GM12891 (cell line): Measurements from ENCODE around the gene TIPRL.

Experiments used
- POLR2A ChIP-seq: IDR thresholded peaks from 2 replicates; pipeline ENCODE4 v1.6.1; 2011; ENCODE audit warnings: low read depth, low read length, control low read depth
- POLR2AphosphoS5 ChIP-seq: IDR thresholded peaks from 2 replicates; pipeline ENCODE4 v1.6.1; 2011; ENCODE audit warnings: low read depth, low read length, control low read depth
- TAF1 ChIP-seq: IDR thresholded peaks from 2 replicates; pipeline ENCODE4 v1.6.1; 2011; ENCODE audit warnings: low read depth, low read length, control low read depth

DNA sequence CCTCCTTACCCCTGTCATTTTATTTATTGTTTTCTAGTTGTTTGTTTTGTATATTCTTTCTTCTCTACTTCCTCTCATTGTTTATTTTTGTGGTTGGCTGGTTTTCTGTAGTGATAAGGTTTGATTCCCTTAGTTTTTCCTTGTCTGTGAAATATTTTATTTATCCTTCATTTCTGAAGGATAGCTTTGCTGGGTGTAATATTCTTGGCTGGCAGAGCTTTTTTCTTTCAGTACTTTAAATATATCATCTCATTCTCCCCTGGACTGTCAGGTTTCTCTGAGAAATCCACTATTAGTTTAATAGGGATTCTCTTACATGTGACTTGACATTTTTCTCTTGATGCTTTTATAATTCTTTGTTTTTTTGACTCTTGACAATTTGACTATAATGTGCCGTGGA is 18.8 kb upstream of the TIPRL start:
- TF ChIP-seq POLR2A = no peak
- no peak for TF ChIP-seq POLR2AphosphoS5
- TF ChIP-seq TAF1 = no peak
